ENCODE results near the gene FARSA. TPM values are rescaled to one million over a fixed set of nuclear protein-coding genes. Genes with fewer than 3 reads are reported as not detected.

FARSA gene
- total RNA-seq (2013; cell fraction: nucleolus; rRNA removed) = 43.5 and 51.5 TPM in 2 replicates
- total RNA-seq (2014; rRNA removed) (120 and 148 TPM in 2 replicates), total RNA-seq (2014; rRNA removed; fragmentation: Illumina TruSeq; extraction: Trizol) (30.4 and 36.4 TPM in 2 replicates), total RNA-seq (2021) (126 and 141 TPM in 2 replicates), polyA plus RNA-seq (2011; rRNA removed) (7.2 and 32.5 TPM in 2 replicates), polyA plus RNA-seq (2014; fragmentation: Illumina TruSeq; extraction: Trizol) (11.7 and 67.9 TPM in 2 replicates), polyA plus RNA-seq (2014; fragmentation: Nextera tagmentation; extraction: Ambion mirVana) (10 to 100 TPM; 20.3 to 37.5 TPM), polyA plus RNA-seq (2014; rRNA removed) (85.0 and 107 TPM in 2 replicates), polyA plus RNA-seq (2016; fragmentation: Nextera tagmentation; extraction: Ambion mirVana) (100 to 1,000 TPM; 192 to 212 TPM), polyA minus RNA-seq (2011; rRNA and poly(A)+ RNA removed) (19.9 and 27.5 TPM in 2 replicates), Bru-seq, nascent RNA (percentile 74 among the genes with signal in this experiment), BruChase-seq, experiment 1, labeled RNA remaining after a 6-hour chase (percentile 77 among the genes with signal in this experiment), BruChase-seq, experiment 2, labeled RNA remaining after a 2-hour chase (percentile 73 among the genes with signal in this experiment)
- 26.0 TPM for polyA plus RNA-seq (2011; ENCODE audit: low read depth)
- polyA plus RNA-seq (2011; cell fraction: cytosol; rRNA removed) = 43.1 and 59.6 TPM in 2 replicates
- 129 and 203 TPM in 2 replicates for polyA plus RNA-seq (2011; cell fraction: nucleus; rRNA removed)
- polyA plus RNA-seq (2012) = 60.5 and 69.8 TPM in 2 replicates
- 19.4 and 19.6 TPM in 2 replicates for polyA minus RNA-seq (2011; cell fraction: cytosol; rRNA and poly(A)+ RNA removed)
- polyA minus RNA-seq (2011; cell fraction: nucleus; rRNA and poly(A)+ RNA removed) = 18.5 and 34.9 TPM in 2 replicates
- long read RNA-seq, experiment 1, transcript FARSA-201 (13 exons, 1,814 nt) = major isoform, 259 of 281 reads
- long read RNA-seq, experiment 1, partial matches to known transcripts = 11 of 281 reads
- long read RNA-seq, experiment 1, other reads (novel, unspliced or antisense) = 11 of 281 reads
- long read RNA-seq, experiment 2, transcript FARSA-201 (13 exons, 1,814 nt) = major isoform, 140 of 164 reads
- long read RNA-seq, experiment 2, partial matches to known transcripts = 12 of 164 reads
- long read RNA-seq, experiment 2, other reads (novel, unspliced or antisense) = 12 of 164 reads

DNA sequence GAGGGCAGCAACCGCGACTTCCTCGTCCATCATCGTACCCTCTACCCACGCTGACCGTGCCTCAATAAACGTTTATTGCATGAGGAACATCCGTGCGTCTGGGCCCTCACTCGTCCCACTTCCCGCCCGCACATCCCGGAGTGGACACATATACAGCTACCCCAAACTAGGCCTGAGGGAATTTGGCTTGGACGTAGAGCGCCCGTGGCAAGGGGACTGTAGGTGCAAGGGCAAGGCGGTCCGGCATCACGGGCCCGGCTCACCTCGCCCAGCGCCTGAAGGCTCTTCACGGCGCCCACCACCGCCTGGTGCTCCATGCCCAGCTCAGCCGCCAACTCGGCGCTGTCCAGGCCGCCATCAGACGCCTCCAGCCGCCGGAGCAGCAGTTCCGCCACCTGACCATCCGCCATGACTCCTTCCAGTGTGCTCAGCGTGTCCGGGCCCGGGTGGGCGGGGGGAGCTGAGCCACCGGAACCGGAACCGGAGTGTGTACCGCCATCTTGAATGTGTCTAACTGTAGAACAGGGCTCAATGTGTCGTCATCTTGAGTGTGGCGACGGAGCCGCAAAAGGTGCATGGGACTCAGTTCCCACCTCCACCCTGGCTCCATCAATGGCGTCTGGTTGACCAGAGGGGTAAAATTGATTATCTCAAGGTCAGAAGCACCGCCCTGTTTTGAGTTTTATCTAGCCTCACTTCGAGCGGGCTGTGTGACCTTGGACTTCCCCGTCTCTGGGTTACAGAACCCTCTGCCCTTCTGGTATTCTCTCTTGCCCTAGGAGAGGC is at the start of gene FARSA:
TSS of gene FARSA (minus strand) at position 425 of the 786 bp plus-strand sequence. CDS start at position 410, 15 bp downstream.
- DNase-seq (ENCODE audit: low read depth, low spot score) = peak; percentile 80
- CTCF ChIA-PET = interaction anchor here (0.5 to 2.4 kb wide), 6 partner anchors 32 to 1571 kb away, joined by 3 to 18 read pairs (median 6); partner anchors contain the start of genes DNASE2 and GCDH
- under 1% methylated on average over 50 of the region's 51 CpGs for WGBS (ENCODE audit: insufficient coverage, insufficient replicate concordance, low lambda C conversion rate, missing lambda C conversion rate)
- RAD21 ChIA-PET (ENCODE audit: unreplicated experiment) = interaction anchor here (0.6 to 2.4 kb wide), 5 partner anchors 32 to 173 kb away, joined by 3 to 11 read pairs (median 5); no protein-coding TSS in a partner anchor
- peak within 1 kb of the TSS; percentile 91 for H3K4me3 ChIP-seq
- TSS peak; percentile 75 for BruUV-seq (replicated peaks)
- in situ Hi-C loops (cut with MboI) = no loop called here
- SMC1A ChIA-PET (ENCODE audit: uncharacterized antibody, unreplicated experiment) = interaction anchor here (0.6 to 3.2 kb wide), 8 partner anchors 8 to 96 kb away, joined by 3 to 14 read pairs (median 7); partner anchors contain the start of genes GCDH and SYCE2
- H3K27ac ChIP-seq (ENCODE audit: control insufficient read depth, insufficient read depth) = peak within 1 kb of the TSS; percentile 82
- H3K4me1 ChIP-seq (ENCODE audit: control insufficient read depth, insufficient read depth, low read length) = peaks cover 17% of the 10 kb centered on the region
- H3K79me2 ChIP-seq (ENCODE audit: control insufficient read depth, insufficient read depth, low read length) = peaks cover 33% of the 10 kb centered on the region
- H4K20me1 ChIP-seq (ENCODE audit: control insufficient read depth, insufficient read depth) = no peaks in the 10 kb centered on the region
- intact Hi-C loops (cut with micrococcal nuclease; ENCODE audit: unreplicated experiment) = no loop called here
- peak within 1 kb of the TSS; percentile 67 for H3K4me2 ChIP-seq (ENCODE audit: control insufficient read depth, insufficient read depth)
- ATAC-seq = peak; percentile 80
- peak within 1 kb of the TSS; percentile 84 for H2AFZ ChIP-seq (ENCODE audit: control insufficient read depth, low read depth, low read length)
- no peaks in the 10 kb centered on the region for H3K9me3 ChIP-seq (replicated peaks; ENCODE audit: control insufficient read depth, insufficient read depth, low read length)
- POLR2A ChIA-PET = interaction anchor here (0.5 to 2.7 kb wide), 13 partner anchors 9 to 204 kb away, joined by 3 to 9 read pairs (median 4); partner anchors contain the start of genes DNASE2, GCDH, SYCE2 and TRIR
- H3K36me3 ChIP-seq (ENCODE audit: control insufficient read depth in 2 of 2, insufficient read depth in 2 of 2, low read length in 1 of 2) = peaks cover 7 to 14% of the 10 kb centered on the region in 2 experiments; a peak in 3 of 4 replicates
- FAIRE-seq = peak; percentile 84
- peak within 1 kb of the TSS; percentile 95 for H3K9ac ChIP-seq (ENCODE audit: control insufficient read depth, insufficient read depth, low read length)
- H3K27me3 ChIP-seq (replicated peaks in 1 of 2; ENCODE audit: control insufficient read depth in 2 of 2, insufficient read depth in 2 of 2, low read length in 1 of 2) = no peaks in the 10 kb centered on the region
- no peak; the same call in 1 of the 2 replicates for TF ChIP-seq LARP7 (IDR thresholded peaks at IDR 0.05)
- no peak for TF ChIP-seq ZNF217 (IDR thresholded peaks at IDR 0.05)
- TF ChIP-seq, protein P1, sequence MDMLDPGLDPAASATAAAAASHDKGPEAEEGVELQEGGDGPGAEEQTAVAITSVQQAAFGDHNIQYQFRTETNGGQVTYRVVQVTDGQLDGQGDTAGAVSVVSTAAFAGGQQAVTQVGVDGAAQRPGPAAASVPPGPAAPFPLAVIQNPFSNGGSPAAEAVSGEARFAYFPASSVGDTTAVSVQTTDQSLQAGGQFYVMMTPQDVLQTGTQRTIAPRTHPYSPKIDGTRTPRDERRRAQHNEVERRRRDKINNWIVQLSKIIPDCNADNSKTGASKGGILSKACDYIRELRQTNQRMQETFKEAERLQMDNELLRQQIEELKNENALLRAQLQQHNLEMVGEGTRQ (IDR thresholded peaks at IDR 0.05; ENCODE audit: borderline replicate concordance, low read depth, low read length) = peak; percentile 4; the same call in 1 of the 2 replicates
- TF ChIP-seq MYC (IDR thresholded peaks at IDR 0.05; ENCODE audit: insufficient read depth, insufficient read length, insufficient replicate concordance, low read length, severe bottlenecking) = peak; percentile 22
- peak; percentile 46; the same call in 1 of the 2 replicates for TF ChIP-seq DPF2 (IDR thresholded peaks at IDR 0.05)
- 0 out of 2 replicates have a peak, but pooled peaks have one; percentile 52 for TF ChIP-seq NBN (IDR thresholded peaks at IDR 0.05)
- TF ChIP-seq TCF7 (IDR thresholded peaks at IDR 0.05; ENCODE audit: borderline replicate concordance) = no peak
- peak; percentile 28; the same call in 1 of the 2 replicates for TF ChIP-seq CHD2 (IDR thresholded peaks at IDR 0.05; ENCODE audit: borderline replicate concordance, low read depth, low read length)
- TF ChIP-seq MEF2B (IDR thresholded peaks at IDR 0.05; ENCODE audit: partially characterized antibody, poor library complexity, severe bottlenecking) = peak; percentile 37
- TF ChIP-seq PAX5 (IDR thresholded peaks at IDR 0.05; ENCODE audit: borderline replicate concordance, low read depth, low read length) = peak; percentile 55; the same call in 1 of the 2 replicates
- TF ChIP-seq IKZF1 (conservative IDR thresholded peaks at IDR 0.05) = peak; percentile 82
- TF ChIP-seq, protein P2, sequence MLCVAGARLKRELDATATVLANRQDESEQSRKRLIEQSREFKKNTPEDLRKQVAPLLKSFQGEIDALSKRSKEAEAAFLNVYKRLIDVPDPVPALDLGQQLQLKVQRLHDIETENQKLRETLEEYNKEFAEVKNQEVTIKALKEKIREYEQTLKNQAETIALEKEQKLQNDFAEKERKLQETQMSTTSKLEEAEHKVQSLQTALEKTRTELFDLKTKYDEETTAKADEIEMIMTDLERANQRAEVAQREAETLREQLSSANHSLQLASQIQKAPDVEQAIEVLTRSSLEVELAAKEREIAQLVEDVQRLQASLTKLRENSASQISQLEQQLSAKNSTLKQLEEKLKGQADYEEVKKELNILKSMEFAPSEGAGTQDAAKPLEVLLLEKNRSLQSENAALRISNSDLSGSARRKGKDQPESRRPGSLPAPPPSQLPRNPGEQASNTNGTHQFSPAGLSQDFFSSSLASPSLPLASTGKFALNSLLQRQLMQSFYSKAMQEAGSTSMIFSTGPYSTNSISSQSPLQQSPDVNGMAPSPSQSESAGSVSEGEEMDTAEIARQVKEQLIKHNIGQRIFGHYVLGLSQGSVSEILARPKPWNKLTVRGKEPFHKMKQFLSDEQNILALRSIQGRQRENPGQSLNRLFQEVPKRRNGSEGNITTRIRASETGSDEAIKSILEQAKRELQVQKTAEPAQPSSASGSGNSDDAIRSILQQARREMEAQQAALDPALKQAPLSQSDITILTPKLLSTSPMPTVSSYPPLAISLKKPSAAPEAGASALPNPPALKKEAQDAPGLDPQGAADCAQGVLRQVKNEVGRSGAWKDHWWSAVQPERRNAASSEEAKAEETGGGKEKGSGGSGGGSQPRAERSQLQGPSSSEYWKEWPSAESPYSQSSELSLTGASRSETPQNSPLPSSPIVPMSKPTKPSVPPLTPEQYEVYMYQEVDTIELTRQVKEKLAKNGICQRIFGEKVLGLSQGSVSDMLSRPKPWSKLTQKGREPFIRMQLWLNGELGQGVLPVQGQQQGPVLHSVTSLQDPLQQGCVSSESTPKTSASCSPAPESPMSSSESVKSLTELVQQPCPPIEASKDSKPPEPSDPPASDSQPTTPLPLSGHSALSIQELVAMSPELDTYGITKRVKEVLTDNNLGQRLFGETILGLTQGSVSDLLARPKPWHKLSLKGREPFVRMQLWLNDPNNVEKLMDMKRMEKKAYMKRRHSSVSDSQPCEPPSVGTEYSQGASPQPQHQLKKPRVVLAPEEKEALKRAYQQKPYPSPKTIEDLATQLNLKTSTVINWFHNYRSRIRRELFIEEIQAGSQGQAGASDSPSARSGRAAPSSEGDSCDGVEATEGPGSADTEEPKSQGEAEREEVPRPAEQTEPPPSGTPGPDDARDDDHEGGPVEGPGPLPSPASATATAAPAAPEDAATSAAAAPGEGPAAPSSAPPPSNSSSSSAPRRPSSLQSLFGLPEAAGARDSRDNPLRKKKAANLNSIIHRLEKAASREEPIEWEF (IDR thresholded peaks at IDR 0.05; ENCODE audit: insufficient replicate concordance, low read depth, low read length) = peak; percentile 84

All from GM12878 (cell line).